Measurements from ENCODE around the gene RTRAF.

DNA sequence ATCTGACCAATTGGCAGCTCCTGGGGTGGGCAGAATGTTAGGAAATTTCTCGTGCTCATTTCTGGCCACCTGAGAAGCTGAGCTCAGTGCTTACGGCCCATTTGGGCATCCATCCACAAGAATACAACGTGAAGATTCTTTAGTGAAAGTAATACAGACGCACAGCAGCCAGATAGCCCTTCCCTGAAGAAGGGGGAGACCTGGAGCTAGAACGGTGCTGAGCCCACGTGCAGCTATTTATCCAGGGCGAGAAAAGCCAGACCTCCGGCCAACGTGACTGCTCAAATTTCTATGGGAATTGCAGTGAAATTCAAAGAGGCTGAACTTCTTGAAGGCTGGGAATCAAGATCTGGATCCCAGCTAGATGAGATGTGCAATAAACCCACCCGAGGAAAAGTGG, 58.8 kb downstream of the RTRAF start:
- TF ChIP-seq, protein P1, sequence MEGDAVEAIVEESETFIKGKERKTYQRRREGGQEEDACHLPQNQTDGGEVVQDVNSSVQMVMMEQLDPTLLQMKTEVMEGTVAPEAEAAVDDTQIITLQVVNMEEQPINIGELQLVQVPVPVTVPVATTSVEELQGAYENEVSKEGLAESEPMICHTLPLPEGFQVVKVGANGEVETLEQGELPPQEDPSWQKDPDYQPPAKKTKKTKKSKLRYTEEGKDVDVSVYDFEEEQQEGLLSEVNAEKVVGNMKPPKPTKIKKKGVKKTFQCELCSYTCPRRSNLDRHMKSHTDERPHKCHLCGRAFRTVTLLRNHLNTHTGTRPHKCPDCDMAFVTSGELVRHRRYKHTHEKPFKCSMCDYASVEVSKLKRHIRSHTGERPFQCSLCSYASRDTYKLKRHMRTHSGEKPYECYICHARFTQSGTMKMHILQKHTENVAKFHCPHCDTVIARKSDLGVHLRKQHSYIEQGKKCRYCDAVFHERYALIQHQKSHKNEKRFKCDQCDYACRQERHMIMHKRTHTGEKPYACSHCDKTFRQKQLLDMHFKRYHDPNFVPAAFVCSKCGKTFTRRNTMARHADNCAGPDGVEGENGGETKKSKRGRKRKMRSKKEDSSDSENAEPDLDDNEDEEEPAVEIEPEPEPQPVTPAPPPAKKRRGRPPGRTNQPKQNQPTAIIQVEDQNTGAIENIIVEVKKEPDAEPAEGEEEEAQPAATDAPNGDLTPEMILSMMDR (IDR thresholded peaks at IDR 0.05): no peak
- TF ChIP-seq FOXJ3 (CRISPR knock-in tag; IDR thresholded peaks at IDR 0.05; ENCODE audit: borderline replicate concordance) (no peak), JUN (CRISPR knock-in tag; IDR thresholded peaks at IDR 0.05) (no peak)

All from WTC11 (cell line).